ENCODE data around the gene MRPL47. TPM values are rescaled to one million over a fixed set of nuclear protein-coding genes. Genes with fewer than 3 reads are reported as not detected.

Gene MRPL47
- total and polyA plus RNA-seq, 9 of the 15 experiments (the other 6 are each of a cell fraction or from before 2014, with no cell fraction given): 101 to 437 (median 141) TPM

DNA sequence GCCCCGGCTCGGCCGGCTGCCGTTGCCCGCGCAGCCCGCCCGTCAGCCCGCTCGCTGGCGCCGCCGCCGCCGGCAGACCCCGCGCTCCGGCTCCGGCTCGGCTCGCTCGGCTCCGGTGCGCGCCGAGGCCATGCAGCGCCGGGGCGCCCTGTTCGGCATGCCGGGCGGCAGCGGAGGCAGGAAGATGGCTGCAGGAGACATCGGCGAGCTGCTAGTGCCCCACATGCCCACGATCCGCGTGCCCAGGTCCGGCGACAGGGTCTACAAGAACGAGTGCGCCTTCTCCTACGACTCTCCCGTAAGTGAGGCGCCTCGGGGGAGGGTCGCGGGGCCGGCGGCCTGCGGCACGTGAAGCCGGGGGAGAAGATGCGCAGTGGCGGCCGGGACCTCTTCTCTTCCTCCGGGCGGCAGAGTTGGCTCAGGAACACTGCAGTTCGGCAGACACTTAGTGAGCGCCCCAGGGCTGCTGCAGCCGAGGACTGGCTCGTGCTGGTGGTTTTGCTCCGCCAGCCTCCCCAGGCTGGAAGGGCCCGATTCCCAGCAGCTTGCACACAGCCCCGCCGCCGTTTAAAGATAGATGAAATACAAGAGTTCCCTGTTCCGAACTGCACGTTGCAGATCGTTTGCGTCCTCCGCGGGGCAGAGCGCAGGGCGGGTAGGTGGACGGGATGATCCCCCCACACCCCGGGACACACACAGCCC, 48.8 kb upstream of the MRPL47 start (continued):
- TF ChIP-seq, protein P1, sequence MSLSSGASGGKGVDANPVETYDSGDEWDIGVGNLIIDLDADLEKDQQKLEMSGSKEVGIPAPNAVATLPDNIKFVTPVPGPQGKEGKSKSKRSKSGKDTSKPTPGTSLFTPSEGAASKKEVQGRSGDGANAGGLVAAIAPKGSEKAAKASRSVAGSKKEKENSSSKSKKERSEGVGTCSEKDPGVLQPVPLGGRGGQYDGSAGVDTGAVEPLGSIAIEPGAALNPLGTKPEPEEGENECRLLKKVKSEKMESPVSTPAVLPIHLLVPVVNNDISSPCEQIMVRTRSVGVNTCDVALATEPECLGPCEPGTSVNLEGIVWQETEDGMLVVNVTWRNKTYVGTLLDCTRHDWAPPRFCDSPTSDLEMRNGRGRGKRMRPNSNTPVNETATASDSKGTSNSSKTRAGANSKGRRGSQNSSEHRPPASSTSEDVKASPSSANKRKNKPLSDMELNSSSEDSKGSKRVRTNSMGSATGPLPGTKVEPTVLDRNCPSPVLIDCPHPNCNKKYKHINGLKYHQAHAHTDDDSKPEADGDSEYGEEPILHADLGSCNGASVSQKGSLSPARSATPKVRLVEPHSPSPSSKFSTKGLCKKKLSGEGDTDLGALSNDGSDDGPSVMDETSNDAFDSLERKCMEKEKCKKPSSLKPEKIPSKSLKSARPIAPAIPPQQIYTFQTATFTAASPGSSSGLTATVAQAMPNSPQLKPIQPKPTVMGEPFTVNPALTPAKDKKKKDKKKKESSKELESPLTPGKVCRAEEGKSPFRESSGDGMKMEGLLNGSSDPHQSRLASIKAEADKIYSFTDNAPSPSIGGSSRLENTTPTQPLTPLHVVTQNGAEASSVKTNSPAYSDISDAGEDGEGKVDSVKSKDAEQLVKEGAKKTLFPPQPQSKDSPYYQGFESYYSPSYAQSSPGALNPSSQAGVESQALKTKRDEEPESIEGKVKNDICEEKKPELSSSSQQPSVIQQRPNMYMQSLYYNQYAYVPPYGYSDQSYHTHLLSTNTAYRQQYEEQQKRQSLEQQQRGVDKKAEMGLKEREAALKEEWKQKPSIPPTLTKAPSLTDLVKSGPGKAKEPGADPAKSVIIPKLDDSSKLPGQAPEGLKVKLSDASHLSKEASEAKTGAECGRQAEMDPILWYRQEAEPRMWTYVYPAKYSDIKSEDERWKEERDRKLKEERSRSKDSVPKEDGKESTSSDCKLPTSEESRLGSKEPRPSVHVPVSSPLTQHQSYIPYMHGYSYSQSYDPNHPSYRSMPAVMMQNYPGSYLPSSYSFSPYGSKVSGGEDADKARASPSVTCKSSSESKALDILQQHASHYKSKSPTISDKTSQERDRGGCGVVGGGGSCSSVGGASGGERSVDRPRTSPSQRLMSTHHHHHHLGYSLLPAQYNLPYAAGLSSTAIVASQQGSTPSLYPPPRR (CRISPR knock-in tag; IDR thresholded peaks at IDR 0.05; ENCODE audit: borderline replicate concordance): no peak
- TF ChIP-seq, protein P2, sequence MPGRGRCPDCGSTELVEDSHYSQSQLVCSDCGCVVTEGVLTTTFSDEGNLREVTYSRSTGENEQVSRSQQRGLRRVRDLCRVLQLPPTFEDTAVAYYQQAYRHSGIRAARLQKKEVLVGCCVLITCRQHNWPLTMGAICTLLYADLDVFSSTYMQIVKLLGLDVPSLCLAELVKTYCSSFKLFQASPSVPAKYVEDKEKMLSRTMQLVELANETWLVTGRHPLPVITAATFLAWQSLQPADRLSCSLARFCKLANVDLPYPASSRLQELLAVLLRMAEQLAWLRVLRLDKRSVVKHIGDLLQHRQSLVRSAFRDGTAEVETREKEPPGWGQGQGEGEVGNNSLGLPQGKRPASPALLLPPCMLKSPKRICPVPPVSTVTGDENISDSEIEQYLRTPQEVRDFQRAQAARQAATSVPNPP (IDR thresholded peaks at IDR 0.05; ENCODE audit: borderline replicate concordance, insufficient read depth, insufficient read length): no peak
- TF ChIP-seq ZNF217 (CRISPR knock-in tag; IDR thresholded peaks at IDR 0.05) (no peak), E2F3 (CRISPR knock-in tag; IDR thresholded peaks at IDR 0.05) (no peak), RCOR1 (IDR thresholded peaks at IDR 0.05; ENCODE audit: borderline replicate concordance in 1 of 2, low read depth in 2 of 2, low read length in 2 of 2) (no peak)
